Dedifferentiated amniotic fluid mesenchymal stem cell (primary cell): Measurements from ENCODE around the gene PKD1L1.
"Not testable (repeated sequence)": the region's sequence is repeated elsewhere in the genome, so short reads cannot be mapped to it uniquely, and the experiment has no call there.

Source experiments
- DNase-seq: peaks from one replicate; pipeline ENCODE4 v3.0.0-alpha.2; 2016; ENCODE audit errors: extremely low spot score

Gene PKD1L1

DNA sequence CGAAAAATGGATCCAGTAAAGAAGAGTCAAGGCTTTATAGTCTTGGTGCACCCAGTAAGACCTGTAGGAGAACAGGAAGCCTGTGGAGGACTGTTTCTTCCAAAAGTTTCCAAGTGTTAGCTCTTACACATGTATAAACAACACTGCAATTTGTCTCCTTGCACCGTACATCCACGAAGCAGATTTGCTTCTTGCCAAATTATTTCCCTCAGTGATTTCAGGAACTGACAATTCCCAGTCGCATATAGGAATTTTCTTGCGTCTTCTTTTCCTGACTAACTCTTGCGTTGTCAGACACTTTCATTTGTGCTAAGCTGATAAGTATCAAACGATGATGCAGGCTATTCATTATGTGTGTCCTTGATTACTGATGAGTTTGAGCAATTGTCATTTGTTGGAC, 182.1 kb downstream of the PKD1L1 start:
- DNase-seq: no peak

DNA sequence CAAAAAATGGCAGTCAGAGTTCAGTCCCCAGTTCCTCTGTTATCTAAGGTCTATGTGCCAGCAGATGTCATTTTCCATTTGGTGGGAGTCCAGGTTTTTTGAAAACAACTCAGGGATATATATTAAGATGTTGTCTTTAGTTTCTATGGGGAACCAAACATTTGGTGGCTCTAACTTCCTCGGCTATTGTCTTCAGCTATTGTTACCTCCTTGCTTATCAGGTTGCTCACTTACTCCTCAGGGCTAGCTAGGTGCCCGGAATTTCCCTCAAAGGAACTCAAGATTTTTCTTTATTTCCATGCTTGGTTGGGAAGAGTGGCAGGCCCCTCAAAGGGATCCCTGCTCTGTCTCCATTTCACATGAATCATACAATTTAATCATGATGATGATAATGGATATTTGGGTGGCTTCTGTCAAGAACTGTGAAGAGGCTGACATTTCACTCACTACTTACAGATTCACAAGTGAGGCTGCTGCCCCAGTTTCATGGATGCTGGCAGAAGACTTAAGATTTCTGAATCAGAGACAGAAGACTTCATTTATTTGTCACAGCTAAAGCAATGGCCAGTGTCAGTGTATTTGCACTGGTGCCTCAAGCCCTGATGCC, 182.8 kb downstream of the PKD1L1 start:
- no peak for DNase-seq

DNA sequence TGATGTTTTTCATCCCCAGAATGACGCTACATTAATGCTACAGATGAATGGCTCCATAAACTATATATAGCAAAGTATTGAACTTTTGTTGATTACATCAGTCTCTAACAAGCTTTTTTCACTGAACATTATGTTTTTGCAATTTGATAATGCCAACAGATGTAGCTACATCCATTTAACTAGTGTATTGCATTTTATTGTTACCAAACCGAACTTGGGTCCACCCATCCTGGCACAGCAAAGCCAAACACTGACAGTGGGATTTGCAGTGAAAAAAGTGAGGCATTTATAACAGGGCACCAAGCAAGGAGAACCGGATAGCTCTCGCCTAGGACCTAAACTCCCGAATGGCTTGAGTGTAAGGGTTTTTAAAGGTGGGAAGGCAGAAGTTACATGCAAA, 183.5 kb downstream of the PKD1L1 start:
- no peak for DNase-seq

DNA sequence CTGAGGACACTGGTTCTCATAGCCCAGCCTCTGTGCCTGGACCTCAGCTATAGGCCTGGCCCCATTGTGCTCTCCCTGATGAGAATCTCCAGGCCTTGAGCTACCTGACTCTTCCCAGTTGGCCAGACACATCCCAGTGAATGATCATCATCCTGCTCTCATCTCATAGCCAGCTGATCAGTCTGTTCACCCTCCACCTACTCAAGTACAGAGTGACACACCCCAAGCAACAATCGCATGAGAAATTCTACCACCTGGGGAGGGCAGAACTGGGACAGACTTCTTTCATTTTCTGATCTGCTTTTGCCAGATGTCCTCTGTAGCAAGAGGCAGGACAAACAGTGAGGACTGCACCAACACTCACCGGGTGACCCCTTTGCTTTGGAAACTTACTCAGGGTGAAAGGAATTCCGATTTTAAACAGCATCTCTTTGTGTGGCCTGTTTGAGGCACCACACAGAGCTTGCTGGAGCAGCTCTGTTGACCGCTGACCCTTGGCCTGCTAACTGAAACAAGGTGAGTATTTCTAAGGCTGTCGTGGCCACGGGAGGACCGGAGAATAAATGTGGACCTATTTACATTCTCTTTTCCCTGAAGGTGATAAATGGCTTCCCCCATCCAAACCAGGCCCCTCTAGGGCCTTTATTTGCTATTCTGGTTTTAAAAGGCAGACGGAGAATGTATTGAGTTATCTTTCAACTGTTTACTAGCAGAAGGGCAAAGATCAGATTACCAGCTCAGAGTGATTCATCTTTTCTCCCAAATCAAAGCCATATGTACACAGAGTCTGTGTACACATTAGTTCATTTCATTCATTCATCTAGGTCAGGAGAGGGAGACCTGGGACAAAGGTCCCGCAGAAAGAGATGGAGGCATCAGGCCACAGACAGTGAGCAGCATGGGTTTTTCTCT, 184.9 kb downstream of the PKD1L1 start:
- peak; percentile 67 for DNase-seq

DNA sequence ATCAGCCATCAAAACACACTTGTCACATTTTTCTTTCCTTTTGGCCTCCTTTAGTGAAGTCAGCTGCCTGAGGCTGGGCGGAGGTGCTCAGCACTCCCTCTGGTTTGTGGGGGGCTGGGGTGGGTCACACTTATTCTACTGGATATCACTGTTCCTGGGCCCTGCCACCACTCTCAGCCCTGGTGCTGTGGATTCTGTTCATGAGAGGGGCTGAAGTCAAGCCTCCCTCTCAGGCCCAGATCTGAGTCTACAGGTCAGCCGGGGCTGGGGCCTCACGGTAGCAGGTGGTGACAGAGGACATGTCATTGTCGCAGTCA, 185.6 kb downstream of the PKD1L1 start:
- no peak for DNase-seq

DNA sequence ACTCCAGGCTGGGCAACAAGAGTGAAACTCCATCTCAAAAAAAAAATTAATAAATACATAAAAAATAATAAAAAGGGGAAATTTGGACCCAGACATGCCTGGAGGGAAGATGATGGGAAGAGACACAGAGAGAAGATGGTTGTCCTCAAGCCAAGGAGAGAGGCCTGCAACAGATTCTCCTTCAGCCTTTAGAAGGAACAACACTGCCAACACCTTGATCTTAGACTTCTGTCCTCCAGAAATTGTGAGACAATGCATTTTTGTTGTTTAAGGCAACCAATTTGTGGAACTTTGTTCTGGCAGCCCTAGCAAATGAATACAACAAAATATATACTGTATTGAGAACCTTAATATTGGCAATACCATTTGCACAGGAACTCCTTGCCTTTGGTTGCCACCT, 186.1 kb downstream of the PKD1L1 start:
- no peak for DNase-seq

DNA sequence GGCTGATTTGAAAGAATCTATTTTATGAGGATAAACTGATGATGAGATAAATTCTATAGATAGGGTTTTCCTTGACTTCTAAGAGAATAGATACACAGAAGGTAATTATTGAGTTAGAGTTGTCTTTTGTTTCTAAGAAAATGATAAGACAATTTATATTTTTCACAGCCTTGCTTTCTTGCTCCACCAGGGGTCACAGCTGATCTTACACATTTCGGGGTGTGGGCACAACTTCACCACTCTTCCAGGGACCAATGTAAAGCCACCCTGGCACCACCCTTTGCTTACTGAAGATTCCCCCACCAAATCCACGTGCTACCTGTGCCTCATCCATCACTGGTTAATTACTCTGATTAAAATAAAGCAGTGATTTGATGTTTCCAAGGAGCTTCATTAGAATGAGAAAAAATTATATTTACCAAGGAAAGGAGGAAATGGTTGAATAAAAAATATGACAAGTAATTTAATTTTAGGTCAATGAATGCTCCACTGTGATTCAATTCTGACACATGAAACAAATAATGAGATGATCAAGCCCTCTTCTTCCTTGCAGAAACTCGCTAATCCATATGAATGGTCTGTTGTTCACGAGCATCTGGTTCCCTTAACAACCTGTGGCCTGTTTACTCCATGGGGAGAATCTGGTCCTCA, 189.1 kb downstream of the PKD1L1 start:
- no peak for DNase-seq

DNA sequence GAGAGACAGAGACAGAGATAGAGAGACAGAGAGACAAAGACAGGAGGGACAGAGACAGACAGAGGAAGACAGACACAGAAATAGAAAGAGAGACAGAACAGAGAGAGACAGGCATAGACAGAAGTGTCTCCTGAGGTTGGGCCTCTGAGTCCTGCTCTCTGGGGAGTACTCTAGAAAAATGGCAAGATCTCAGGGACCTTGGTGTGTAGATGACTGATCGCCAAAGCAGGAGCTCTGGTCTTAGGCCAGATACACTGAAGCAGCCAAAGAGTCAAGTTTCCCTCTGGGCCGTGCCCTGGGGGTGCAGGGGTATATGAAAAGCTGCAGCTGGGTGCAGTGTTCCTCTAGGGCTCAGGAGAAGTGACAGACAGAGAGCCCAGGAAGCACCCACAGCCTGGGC, 189.7 kb downstream of the PKD1L1 start:
- no peak for DNase-seq

DNA sequence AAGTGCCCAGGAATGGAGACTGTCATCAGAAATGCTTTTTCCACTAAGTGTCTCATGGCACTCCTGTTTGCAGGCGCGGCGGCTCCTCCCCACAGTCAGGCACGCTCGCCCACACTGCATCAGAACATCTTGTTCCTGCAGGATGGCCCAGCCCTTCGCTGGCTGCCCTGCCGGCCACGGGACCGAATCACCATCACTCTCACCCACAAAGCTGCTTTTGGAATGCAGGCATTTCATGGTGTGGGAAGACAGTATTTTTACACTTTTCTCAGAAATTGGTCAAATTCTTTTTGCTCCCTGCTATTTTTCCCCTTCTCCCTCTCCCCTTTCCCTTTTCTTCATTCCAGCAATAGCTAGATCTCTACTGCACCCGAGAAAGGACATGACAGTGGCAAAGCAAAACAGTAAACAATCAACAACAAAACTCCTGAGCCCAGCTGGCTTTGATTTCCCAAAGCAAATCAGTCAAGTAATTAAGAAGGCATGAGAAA, 190.3 kb downstream of the PKD1L1 start:
- peak; percentile 80 for DNase-seq

DNA sequence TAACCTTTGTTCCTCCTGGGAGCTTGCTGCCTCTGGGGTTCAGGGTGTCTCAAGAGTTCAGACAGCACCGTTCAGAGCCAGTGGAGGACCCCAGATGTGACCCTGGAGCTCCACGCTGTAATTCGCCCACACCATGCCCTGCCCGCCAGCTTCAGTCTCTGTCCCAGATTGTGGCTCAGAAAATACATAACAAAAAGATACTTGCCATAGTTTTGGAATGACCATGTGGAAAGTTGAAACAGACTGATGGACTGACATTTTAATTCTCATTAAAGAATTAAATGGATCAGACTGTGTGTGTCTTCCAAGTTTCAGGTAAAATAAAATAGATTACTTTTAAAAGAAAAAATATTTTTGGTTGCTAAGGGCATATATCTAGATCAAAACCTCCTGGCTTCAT, 191.6 kb downstream of the PKD1L1 start:
- DNase-seq: no peak

DNA sequence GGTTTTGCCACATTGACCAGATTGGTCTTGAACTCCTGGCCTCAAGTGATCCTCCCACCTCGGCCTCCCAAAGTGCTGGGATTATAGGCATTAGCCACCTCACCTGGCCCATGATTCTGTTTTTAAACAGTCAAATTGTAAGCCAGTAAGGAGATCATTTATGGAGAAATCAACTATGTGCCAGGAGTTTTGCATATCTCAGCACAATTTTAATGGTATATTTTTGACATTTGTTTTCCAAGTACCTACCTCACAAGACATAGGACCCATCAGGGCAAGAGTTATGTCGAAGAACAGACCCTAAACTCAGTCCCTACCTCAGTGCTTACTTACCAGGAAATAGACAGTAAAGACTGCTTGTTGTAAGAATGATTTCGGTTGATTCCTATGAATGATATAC, 193.0 kb downstream of the PKD1L1 start:
- DNase-seq: no peak

DNA sequence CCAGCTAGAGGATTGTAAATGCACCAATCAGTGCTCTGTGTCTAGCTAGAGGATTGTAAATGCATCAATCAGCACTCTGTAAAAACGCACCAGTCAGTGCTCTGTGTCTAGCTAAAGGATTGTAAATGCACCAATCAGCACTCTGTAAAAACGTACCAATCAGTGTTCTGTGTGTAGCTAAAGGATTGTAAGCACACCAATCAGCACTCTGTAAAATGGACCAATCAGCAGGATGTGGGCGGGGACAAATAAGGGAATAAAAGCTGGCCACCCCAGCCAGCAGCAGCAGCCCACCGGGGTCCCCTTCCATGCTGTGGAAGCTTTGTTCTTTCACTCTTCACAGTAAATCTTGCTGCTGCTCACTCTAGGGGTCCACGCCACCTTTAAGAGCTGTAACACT, 196.5 kb downstream of the PKD1L1 start:
- not testable (repeated sequence) for DNase-seq

DNA sequence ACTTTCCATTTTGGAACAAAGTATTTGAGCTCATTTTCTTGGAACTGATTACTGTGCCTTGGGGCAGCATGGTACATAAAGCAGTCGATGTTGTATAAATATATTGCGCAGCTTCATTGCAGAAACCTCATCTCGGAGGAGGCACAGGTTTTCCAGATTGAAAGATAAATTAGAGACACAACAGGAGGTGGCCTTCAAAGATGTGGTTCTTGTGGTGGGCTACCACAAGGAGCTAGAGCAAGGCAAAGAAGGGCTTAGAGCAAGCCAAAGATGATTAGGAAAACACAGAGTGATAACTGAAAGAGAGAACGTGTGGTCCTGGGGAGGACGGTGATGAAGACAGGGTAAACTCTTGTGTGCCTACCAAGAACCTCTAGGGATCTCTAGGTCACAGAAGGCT, 197.2 kb downstream of the PKD1L1 start:
- DNase-seq: no peak

DNA sequence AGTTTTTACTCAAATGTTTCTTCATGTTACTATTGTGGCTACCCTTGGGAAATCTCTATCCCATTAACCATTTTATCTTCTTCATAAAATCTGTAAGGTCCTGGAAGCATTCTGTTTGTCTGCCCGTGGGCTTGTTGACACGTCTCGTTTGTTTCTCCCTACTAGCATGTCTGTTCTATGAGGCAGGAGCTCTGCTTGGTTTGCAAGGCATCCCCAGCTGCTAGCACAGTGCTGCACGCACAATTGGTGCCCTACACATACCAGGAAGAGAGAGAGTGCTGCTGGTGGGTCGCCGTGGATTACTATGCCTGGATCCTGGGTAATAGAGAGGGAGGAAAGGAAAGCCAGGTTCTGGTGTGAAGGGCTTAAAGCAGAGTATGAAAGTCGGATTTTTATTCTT, 200.2 kb downstream of the PKD1L1 start:
- DNase-seq: no peak

DNA sequence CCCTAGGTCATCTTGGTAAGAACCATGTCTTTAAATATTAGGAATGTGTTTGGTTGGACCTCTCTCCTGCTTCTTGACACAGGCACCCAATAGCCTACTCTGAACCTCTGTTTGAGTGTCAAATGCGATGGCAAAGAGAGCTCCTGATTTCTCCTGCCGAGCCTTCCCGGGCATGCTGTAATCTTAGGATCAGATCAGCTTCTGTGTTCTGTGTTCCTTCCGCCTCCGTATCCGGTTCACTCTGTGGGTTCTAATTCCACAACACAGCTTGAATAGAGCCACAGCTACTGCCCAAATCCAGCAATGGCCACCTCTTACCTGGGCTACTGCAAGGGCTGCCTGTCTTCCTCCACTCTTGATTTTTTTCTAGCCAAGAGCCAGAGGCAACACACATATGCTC, 201.1 kb downstream of the PKD1L1 start:
- DNase-seq: no peak

DNA sequence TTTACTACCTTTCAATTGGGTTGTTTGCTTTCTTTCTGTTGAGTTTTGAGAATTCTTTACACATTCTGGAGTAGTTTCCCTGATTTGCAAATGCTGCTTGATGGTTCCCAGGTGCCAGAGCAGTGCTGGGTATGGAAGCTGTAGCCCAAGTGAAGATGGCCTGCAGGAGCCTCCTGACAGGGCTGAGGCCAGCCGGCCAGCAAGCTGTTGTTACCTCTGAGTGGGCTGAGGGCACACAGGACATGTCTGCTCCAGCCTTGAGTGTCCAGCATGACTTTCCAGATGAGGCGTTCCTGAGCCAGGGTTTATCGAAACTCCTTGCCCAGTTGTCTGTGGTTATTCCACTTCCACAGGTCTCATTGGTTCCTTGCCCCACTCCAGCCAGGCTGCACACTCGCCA, 201.8 kb downstream of the PKD1L1 start:
- DNase-seq: no peak

DNA sequence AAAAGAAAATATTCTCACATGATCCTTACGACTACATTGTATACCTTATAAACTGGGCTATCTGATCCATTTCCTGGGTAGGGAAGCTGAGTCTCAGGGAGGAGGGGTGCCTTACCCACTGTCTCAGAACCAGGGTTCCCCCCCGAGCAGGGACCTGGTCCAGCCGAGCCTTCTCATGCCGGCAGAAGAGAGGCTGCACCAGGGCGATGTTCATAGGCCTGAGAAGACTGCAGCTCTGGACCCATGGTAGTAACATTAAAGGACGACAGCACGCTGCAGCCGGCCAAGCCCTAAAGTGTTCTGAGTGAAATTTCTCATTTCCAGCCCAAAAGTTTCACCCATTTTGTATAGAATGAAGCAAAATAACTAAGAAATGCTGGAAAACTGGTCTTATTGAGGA, 203.4 kb downstream of the PKD1L1 start:
- no peak for DNase-seq

DNA sequence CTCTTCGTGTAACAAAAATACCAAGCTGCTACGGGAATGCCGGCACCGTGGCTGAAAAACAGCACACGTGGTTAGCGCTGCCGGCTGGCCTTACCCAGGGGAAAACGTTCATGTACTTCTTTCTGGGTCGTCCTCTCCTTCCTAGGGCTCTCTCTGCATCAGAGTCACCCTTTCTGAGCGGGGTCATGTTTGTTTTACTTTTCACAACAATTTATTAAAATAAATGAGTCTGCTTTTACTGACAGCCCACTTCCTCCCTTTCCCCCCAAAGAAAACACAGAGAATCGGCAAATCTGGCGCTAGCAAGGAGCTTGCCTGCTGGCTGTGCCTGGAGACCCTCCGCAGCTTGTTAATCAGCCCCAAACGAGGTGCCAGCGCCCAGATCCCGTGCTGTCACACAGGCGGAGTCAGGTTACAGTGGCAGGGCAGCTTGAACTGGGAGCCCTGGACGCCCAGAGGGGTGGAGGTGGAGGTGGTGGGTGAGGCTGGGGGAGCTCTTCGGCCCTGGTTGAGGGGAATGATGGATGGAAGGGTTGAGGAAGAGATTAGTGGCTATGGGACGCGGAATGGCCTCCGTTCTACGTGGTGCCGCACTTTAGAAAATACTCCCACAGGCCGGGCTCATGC, 204.2 kb downstream of the PKD1L1 start:
- DNase-seq: no peak

DNA sequence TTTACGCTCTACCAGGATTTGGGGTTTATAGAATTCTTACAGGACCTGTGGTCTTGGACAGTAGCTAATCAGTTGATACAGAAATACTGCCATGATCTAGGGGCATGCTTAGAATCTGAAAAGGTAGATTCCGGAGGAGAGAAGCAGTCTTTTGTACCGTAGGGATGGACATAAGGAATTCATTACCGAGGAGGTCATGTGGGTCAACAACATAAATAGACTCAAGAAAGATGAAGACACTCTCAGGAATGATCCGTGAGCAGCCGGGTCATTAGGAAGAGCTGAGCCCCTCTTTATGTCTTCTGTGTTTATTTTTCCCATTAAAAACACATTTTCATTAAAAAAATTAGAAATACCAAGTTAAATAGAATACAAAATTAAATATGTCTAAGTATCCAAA, 206.3 kb downstream of the PKD1L1 start:
- DNase-seq: no peak

DNA sequence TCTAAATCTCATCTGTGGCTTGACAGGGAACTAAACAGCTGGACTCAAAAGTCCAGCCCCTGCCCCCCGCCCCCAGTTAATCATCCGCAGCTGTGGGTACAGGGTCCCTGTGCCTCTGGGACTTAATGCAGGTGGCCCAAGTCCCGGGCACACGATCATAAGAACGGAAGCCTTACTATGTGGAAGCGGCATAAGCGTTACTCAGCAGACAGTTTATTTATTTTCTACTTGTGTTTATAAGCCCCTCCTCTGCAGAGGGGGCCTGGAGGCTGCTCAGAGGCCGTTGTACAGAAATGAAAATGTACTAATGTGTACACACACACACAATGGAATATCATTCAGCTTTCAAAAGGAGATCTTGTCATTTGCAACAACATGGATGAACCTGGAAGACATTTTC, 208.4 kb downstream of the PKD1L1 start:
- DNase-seq: no peak

DNA sequence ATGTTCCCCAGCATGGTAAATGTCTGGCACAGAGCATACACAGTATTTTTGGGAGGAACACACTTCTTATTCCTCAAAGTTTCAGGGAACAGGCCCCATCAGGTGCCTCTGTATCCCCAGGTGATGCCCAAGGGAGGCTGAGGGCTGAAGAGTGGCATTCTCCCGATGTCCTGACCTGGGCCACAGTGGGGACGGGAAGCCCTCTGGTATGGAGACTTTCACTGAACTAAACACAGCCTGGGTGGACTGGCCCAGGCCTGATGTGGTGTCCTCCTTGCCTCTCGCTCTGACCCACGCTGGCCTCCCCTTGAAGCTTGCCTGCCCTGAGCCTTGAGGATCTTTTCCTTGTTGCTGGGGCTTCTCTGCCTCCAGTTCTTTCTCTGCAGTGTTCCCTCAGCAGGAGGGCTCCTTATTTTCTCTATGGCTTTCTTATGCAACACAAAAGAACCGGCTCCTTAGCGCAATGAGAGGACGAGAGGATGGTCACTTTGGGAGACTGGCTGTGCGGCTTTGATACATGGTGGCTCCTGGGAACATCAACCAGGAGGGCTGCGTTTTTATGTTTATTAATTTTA, 208.9 kb downstream of the PKD1L1 start:
- no peak for DNase-seq

DNA sequence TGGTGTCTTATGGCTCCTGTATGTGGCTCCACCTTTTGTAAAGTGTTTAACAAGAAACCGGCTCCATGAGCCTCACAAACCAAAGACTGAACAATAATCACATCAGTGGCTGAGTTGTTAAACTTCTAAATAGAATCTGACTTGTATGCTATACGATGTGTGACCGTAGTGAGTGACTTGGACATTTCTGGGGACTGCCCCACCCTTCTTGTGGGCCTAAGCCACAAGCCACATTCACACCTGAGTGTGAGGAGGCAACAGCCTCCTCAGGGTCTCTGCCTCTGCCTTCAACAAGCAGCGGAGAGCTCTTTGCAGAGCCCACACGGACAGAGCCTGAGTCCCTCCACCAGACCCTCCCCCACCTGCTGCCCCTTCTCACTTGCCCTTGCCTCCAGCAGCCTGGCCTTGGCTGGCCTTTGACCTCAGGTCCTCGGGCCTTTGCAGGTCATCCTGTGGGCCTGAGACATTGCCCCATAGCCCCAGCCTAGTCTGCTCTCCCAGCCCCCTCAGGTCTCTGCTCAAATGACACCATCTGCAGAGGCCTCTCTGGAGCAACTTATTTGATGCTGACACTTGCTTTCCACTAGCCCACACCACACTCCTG, 209.6 kb downstream of the PKD1L1 start:
- no peak for DNase-seq
